Activated naive CD4-positive, alpha-beta T cell treated with anti-CD3 and anti-CD28 coated beads, Interleukin-2, amount 10 ng/mL, durations not matched to agents 7 days and 5 days (primary cell): ENCODE results near the gene IFT57.

Source experiments
- CTCF ChIA-PET: fragments of 350-600 bp; sonication (Branson Sonifier 250); formaldehyde crosslinking; loops from one replicate; lab custom pipeline; 2021; ENCODE audit warnings: antibody characterized with exemption; lab: Charles Lee
- DNase-seq: peaks from one replicate; pipeline ENCODE4 v3.0.0-alpha.2; 2020
- H3K27ac Mint-ChIP-seq: one replicate; pipeline ENCODE4 v1.8.0; 2021; ENCODE audit warnings: mild to moderate bottlenecking, moderate library complexity, mixed read lengths
- H3K27me3 Mint-ChIP-seq: one replicate; pipeline ENCODE4 v1.8.0; 2021; ENCODE audit warnings: mild to moderate bottlenecking, mixed read lengths
- H3K36me3 Mint-ChIP-seq: one replicate; pipeline ENCODE4 v1.8.0; 2021; ENCODE audit warnings: mixed read lengths
- H3K4me1 Mint-ChIP-seq: one replicate; pipeline ENCODE4 v1.8.0; 2021; ENCODE audit warnings: mixed read lengths
- H3K4me3 Mint-ChIP-seq: one replicate; pipeline ENCODE4 v1.8.0; 2021; ENCODE audit warnings: mild to moderate bottlenecking, moderate library complexity, mixed read lengths
- H3K9me3 Mint-ChIP-seq: one replicate; pipeline ENCODE4 v1.8.0; 2021; ENCODE audit warnings: mixed read lengths

The IFT57 gene

DNA sequence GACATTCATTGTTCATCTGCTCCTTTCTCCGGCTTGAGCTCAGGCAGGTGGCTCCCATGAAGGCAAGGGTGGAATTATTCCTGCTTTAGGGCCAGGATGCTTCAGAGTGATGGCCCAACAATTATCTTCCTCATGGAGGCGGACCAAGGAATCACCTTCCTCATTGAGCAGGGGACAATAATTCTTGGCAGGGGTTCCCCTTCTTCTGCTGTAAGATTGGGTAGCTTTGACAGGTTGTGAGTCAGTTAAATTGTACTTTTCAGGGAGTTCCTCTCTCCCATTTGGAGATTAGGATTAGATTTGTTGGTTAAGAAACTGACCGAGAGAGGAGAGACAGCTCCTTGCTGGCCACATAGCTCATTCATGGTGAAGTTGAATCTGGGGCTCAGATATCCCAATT lies 99.9 kb downstream of the IFT57 start:
- Mint-ChIP-seq H3K27me3 (peaks cover 11% of the 10 kb centered on the region), H3K27ac (no peak overlapping the region), H3K4me3 (no peak overlapping the region), H3K9me3 (peaks cover 3% of the 10 kb centered on the region), H3K36me3 (peaks cover 15% of the 10 kb centered on the region), H3K4me1 (peaks cover 60% of the 10 kb centered on the region)
- no peak for DNase-seq
- CTCF ChIA-PET, result interaction anchor here (1.0 to 1.2 kb wide), 3 partner anchors 90 to 369 kb away, joined by 3 read pairs; no protein-coding TSS in a partner anchor

GRCh38 chr3:108119398-108120104 lies 102.7 kb downstream of the IFT57 start:
- peaks cover 4% of the 10 kb centered on the region for H3K36me3 Mint-ChIP-seq

DNA sequence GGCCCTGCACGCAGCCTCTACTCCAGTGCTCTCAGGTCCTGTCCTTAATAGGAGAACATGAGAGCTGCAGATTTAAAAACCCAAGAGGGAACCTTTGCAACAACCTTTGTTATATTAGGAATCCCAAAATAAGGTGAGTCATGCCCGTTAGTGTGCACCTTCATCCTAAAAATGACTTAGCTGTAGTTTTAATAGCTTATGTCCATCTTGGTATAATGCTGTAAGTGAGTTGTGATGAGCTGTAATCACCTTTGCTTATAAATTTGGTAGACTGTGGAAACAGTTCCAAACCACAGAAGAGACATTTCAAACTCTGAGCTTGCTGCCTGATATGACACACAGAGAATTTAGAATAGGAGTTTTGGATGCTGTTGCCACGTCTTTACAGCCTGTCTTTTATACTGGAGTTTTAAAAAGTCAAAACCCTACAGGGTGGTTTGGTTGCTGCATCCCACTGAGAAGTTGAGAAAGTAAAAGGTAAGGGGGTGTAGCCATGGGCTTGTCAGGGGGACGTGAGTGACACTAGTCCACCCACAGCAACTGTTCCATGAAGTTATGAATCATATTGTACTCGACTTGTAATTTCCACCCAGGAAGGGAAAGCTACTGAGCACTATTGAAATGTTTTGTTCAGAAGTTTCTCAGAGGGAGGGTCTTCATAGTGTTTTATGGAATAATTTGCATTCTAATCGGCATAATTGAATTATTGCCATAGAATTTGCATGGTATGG lies 104.0 kb downstream of the IFT57 start:
- H3K27me3 Mint-ChIP-seq, result peaks cover 18% of the 10 kb centered on the region
- H3K9me3 Mint-ChIP-seq, result peaks cover 3% of the 10 kb centered on the region
- H3K4me3 Mint-ChIP-seq, result no peak overlapping the region
- CTCF ChIA-PET, result interaction anchor here (0.7 to 0.8 kb wide), 2 partner anchors 26 to 38 kb away, joined by 3 read pairs; no protein-coding TSS in a partner anchor
- no peak overlapping the region for H3K27ac Mint-ChIP-seq
- H3K4me1 Mint-ChIP-seq, result peaks cover 30% of the 10 kb centered on the region
- peaks cover 2% of the 10 kb centered on the region for H3K36me3 Mint-ChIP-seq
- no peak for DNase-seq

More at GRCh38 chr3:108119398-108120104, 102.7 kb downstream of the IFT57 start:
- H3K9me3 Mint-ChIP-seq, result peaks cover 3% of the 10 kb centered on the region
- no peak for DNase-seq
- CTCF ChIA-PET, result no interaction called here
- H3K27me3 Mint-ChIP-seq, result peaks cover 11% of the 10 kb centered on the region
- H3K27ac Mint-ChIP-seq, result no peak overlapping the region
- no peak overlapping the region for H3K4me3 Mint-ChIP-seq
- peaks cover 43% of the 10 kb centered on the region for H3K4me1 Mint-ChIP-seq

- Mint-ChIP-seq H3K4me1 (peaks cover 24% of the 10 kb centered on the region), H3K4me3 (no peak overlapping the region), H3K9me3 (peaks cover 3% of the 10 kb centered on the region), H3K27ac (no peak overlapping the region), H3K36me3 (no peaks in the 10 kb centered on the region), H3K27me3 (peaks cover 14% of the 10 kb centered on the region)
- CTCF ChIA-PET, result no interaction called here
- DNase-seq, result no peak
These were observed 104.9 kb downstream of the IFT57 start for GRCh38 chr3:108117241-108117775.

GRCh38 chr3:108114423-108115065 lies 107.7 kb downstream of the IFT57 start:
- H3K36me3 Mint-ChIP-seq, result no peaks in the 10 kb centered on the region
- H3K27me3 Mint-ChIP-seq, result peaks cover 7% of the 10 kb centered on the region
- peaks cover 12% of the 10 kb centered on the region for H3K4me1 Mint-ChIP-seq
- no peak overlapping the region for H3K27ac Mint-ChIP-seq
- CTCF ChIA-PET, result no interaction called here
- DNase-seq, result no peak
- peaks cover 3% of the 10 kb centered on the region for H3K9me3 Mint-ChIP-seq
- no peak overlapping the region for H3K4me3 Mint-ChIP-seq

GRCh38 chr3:108113975-108114374 lies 108.2 kb downstream of the IFT57 start:
- CTCF ChIA-PET, result no interaction called here
- Mint-ChIP-seq H3K4me3 (no peak overlapping the region), H3K27ac (no peak overlapping the region), H3K27me3 (peaks cover 7% of the 10 kb centered on the region), H3K9me3 (peaks cover 2% of the 10 kb centered on the region), H3K4me1 (peaks cover 6% of the 10 kb centered on the region), H3K36me3 (no peaks in the 10 kb centered on the region)
- no peak for DNase-seq

GRCh38 chr3:108110934-108111333 lies 111.3 kb downstream of the IFT57 start:
- Mint-ChIP-seq H3K36me3 (no peaks in the 10 kb centered on the region), H3K4me3 (no peak overlapping the region), H3K27me3 (peaks cover 7% of the 10 kb centered on the region), H3K27ac (no peak overlapping the region), H3K9me3 (no peaks in the 10 kb centered on the region), H3K4me1 (peaks cover 8% of the 10 kb centered on the region)
- CTCF ChIA-PET, result no interaction called here
- DNase-seq, result no peak
